ENCODE results near the gene GRM4.

DNA sequence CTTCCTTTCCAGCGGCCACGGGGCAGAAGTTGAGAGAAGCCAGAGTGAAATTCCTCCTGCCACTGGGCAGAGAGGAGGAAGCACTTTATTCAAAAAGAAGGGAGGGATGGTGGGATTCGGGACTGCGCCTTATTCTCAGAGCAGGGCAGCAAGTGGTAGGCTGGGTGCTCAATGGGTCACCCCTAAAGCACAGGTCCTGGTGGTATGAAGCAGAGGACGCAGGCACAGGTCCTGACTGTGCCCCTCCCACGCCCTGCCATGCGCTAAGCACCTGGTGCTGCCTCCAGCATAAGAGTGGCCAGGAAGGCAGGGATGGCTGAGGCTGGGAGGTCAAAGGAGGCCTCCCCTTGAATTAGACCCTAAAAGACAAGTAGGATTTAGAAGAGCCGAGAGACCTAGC is 4.9 kb upstream of the GRM4 start:
- TF ChIP-seq YY1 (IDR thresholded peaks at IDR 0.05; ENCODE audit: low read depth), result no peak
- no peak for TF ChIP-seq CEBPB (IDR thresholded peaks at IDR 0.05)
- TF ChIP-seq CREB1 (IDR thresholded peaks at IDR 0.05; ENCODE audit: low read depth), result no peak
- TF ChIP-seq MAX (IDR thresholded peaks at IDR 0.05), result no peak
- TF ChIP-seq TAF1 (IDR thresholded peaks at IDR 0.05; ENCODE audit: low read depth), result no peak
- no peak for TF ChIP-seq RAD21 (IDR thresholded peaks at IDR 0.05; ENCODE audit: low read depth)
- TF ChIP-seq, protein P1, sequence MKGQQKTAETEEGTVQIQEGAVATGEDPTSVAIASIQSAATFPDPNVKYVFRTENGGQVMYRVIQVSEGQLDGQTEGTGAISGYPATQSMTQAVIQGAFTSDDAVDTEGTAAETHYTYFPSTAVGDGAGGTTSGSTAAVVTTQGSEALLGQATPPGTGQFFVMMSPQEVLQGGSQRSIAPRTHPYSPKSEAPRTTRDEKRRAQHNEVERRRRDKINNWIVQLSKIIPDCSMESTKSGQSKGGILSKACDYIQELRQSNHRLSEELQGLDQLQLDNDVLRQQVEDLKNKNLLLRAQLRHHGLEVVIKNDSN (IDR thresholded peaks at IDR 0.05), result no peak
- no peak for TF ChIP-seq EP300 (IDR thresholded peaks at IDR 0.05; ENCODE audit: borderline replicate concordance)
